ENCODE results near the gene UXS1.

Gene UXS1

GRCh38 chr2:106127776-106128268 is 66.3 kb downstream of the UXS1 start:
- H3K9me2 ChIP-seq (replicated peaks; ENCODE audit: low read depth, low read length), result no peaks in the 10 kb centered on the region
- H3K4me3 ChIP-seq (ENCODE audit: low read length, poor library complexity, severe bottlenecking), result no peak overlapping the region
- H3K79me2 ChIP-seq (ENCODE audit: insufficient read depth, low read length), result peaks cover 30% of the 10 kb centered on the region
- no peak overlapping the region for H3K4me2 ChIP-seq (ENCODE audit: low read depth, low read length, poor library complexity, severe bottlenecking)
- H3K9me3 ChIP-seq (ENCODE audit: insufficient read depth, low read depth, low read length), result no peaks in the 10 kb centered on the region
- H3K27me3 ChIP-seq (ENCODE audit: insufficient read depth, low read length, poor library complexity, severe bottlenecking), result no peaks in the 10 kb centered on the region
- no peak for TF ChIP-seq CTCF (conservative IDR thresholded peaks at IDR 0.05; ENCODE audit: low read length)
- H2AFZ ChIP-seq (ENCODE audit: low read length), result no peak overlapping the region
- H4K20me1 ChIP-seq (ENCODE audit: insufficient read depth, low read length, poor library complexity, severe bottlenecking), result no peaks in the 10 kb centered on the region
- H3K36me3 ChIP-seq (ENCODE audit: insufficient read depth, low read length), result peaks cover 74% of the 10 kb centered on the region; the same call in 1 of the 2 replicates
- H3K4me1 ChIP-seq (ENCODE audit: insufficient read depth, low read length, poor library complexity, severe bottlenecking), result no peaks in the 10 kb centered on the region
- no peak overlapping the region for H3K9ac ChIP-seq (ENCODE audit: low read depth, low read length, poor library complexity, severe bottlenecking)
- H3F3A ChIP-seq (ENCODE audit: low read depth), result no peaks in the 10 kb centered on the region

- H3K9me3 ChIP-seq (ENCODE audit: insufficient read depth, low read depth, low read length), result no peaks in the 10 kb centered on the region
- TF ChIP-seq CTCF (conservative IDR thresholded peaks at IDR 0.05; ENCODE audit: low read length) (no peak), EZH2phosphoT487 (IDR thresholded peaks at IDR 0.05; ENCODE audit: borderline replicate concordance) (no peak)
- no peak overlapping the region for H2AFZ ChIP-seq (ENCODE audit: low read length)
- no peak overlapping the region for H3K9ac ChIP-seq (ENCODE audit: low read depth, low read length, poor library complexity, severe bottlenecking)
- no peaks in the 10 kb centered on the region for H3K27me3 ChIP-seq (ENCODE audit: insufficient read depth, low read length, poor library complexity, severe bottlenecking)
- no peak overlapping the region for H3K4me2 ChIP-seq (ENCODE audit: low read depth, low read length, poor library complexity, severe bottlenecking)
- H4K20me1 ChIP-seq (ENCODE audit: insufficient read depth, low read length, poor library complexity, severe bottlenecking), result no peaks in the 10 kb centered on the region
- no peaks in the 10 kb centered on the region for H3K9me2 ChIP-seq (replicated peaks; ENCODE audit: low read depth, low read length)
- H3K79me2 ChIP-seq (ENCODE audit: insufficient read depth, low read length), result peaks cover 30% of the 10 kb centered on the region
- H3K36me3 ChIP-seq (ENCODE audit: insufficient read depth, low read length), result peaks cover 79% of the 10 kb centered on the region; the same call in 1 of the 2 replicates
- no peak overlapping the region for H3K4me3 ChIP-seq (ENCODE audit: low read length, poor library complexity, severe bottlenecking)
- H3K4me1 ChIP-seq (ENCODE audit: insufficient read depth, low read length, poor library complexity, severe bottlenecking), result no peaks in the 10 kb centered on the region
- no peaks in the 10 kb centered on the region for H3F3A ChIP-seq (ENCODE audit: low read depth)
Observed at GRCh38 chr2:106127282-106127771, 66.8 kb downstream of the UXS1 start.

DNA sequence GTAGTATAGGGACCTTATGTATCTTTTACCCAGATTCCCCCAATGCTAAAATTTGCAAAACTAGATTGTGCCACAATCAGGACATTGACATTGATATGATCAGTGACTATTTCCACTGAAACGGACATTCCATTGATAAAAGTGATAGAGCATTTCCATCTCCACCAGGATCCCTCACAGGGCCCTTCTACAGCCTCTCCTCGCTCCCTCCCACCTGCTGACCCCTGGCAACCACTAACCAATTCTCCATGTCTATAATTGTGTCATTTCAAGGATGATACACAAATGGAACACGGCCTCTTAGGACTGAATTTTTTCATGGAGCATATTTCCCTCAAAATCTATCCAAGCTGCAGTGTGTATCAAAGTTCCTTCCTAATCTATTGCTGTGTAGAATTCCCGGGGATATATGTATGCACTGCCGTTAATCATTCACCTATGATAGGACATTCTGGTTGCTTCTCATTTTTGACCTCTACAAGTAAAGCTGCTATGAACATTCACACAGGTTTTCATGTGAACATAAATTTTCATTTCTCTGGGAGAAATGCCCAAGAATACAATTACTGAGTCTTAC is 67.3 kb downstream of the UXS1 start:
- Histone ChIP-seq H3K9me2 (replicated peaks; ENCODE audit: low read depth, low read length) (no peaks in the 10 kb centered on the region), H3F3A (ENCODE audit: low read depth) (no peaks in the 10 kb centered on the region), H3K36me3 (ENCODE audit: insufficient read depth, low read length) (peaks cover 84% of the 10 kb centered on the region; the same call in 1 of the 2 replicates), H3K9ac (ENCODE audit: low read depth, low read length, poor library complexity, severe bottlenecking) (no peak overlapping the region), H4K20me1 (ENCODE audit: insufficient read depth, low read length, poor library complexity, severe bottlenecking) (no peaks in the 10 kb centered on the region), H3K27me3 (ENCODE audit: insufficient read depth, low read length, poor library complexity, severe bottlenecking) (no peaks in the 10 kb centered on the region), H2AFZ (ENCODE audit: low read length) (no peak overlapping the region), H3K4me2 (ENCODE audit: low read depth, low read length, poor library complexity, severe bottlenecking) (no peak overlapping the region), H3K79me2 (ENCODE audit: insufficient read depth, low read length) (peaks cover 30% of the 10 kb centered on the region), H3K4me3 (ENCODE audit: low read length, poor library complexity, severe bottlenecking) (no peak overlapping the region), H3K9me3 (ENCODE audit: insufficient read depth, low read depth, low read length) (no peaks in the 10 kb centered on the region), H3K4me1 (ENCODE audit: insufficient read depth, low read length, poor library complexity, severe bottlenecking) (no peaks in the 10 kb centered on the region)
- TF ChIP-seq CTCF (conservative IDR thresholded peaks at IDR 0.05; ENCODE audit: low read length), result no peak
- TF ChIP-seq EZH2phosphoT487 (IDR thresholded peaks at IDR 0.05; ENCODE audit: borderline replicate concordance), result no peak

Data from Loucy (cell line).